ENCODE measurements around the gene PCK2.

Gene PCK2

GRCh38 chr14:24135834-24136683, 41.9 kb downstream of the PCK2 start, which contains the start of gene PSME1:
Gene PSME1, plus strand, starts transcription at chr14:24136194. Its CDS starts 69 bp downstream, at chr14:24136263.
- TF ChIP-seq CTCF (IDR thresholded peaks at IDR 0.05; ENCODE audit: extremely low read depth, insufficient read depth, missing control alignments), result no peak
- in situ Hi-C loops (cut with MboI; ENCODE audit: low pct_unique_long_range_greater_than_20kb, low sequenced_read_pairs, unreplicated experiment), result no loop called here
- DNase-seq (ENCODE audit: low spot score), result peak; percentile 98

DNA sequence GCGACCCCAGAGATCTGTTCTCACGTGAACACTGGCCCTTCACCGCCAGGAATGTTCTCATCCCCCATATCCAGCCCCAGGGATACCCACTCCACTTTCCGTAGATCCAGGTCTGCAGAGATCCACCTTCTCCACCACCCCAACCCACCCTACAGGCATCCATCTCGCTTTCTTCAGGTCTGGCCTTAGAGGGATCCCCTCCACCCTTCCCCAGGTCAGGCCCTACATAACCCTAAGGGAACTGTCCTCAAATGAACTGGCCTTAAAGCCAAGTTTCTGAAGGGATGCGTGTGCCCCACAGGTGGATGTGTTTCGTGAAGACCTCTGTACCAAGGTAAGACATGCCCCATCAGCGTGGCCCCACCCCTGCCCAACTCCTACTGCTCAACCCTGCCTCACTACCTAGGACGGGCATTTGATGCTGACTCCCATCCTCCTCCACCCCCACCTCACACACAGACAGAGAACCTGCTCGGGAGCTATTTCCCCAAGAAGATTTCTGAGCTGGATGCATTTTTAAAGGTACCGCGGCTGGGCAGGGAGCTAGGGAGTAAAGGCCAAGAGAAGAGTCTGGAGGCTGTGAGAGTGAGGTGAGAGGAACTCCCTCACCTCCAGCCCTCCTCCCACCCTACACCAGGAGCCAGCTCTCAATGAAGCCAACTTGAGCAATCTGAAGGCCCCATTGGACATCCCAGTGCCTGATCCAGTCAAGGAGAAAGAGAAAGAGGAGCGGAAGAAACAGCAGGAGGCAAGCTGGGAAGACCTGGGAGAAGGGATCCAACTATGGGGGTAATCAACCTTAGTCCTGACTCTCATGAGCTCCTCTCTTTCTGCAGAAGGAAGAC, 42.8 kb downstream of the PCK2 start:
- in situ Hi-C loops (cut with MboI; ENCODE audit: low pct_unique_long_range_greater_than_20kb, low sequenced_read_pairs, unreplicated experiment), result no loop called here

GRCh38 chr14:24137529-24138395, 43.7 kb downstream of the PCK2 start:
- no peak for TF ChIP-seq CTCF (IDR thresholded peaks at IDR 0.05; ENCODE audit: extremely low read depth, insufficient read depth, missing control alignments)
- no peak for DNase-seq (ENCODE audit: low spot score)
- in situ Hi-C loops (cut with MboI; ENCODE audit: low pct_unique_long_range_greater_than_20kb, low sequenced_read_pairs, unreplicated experiment), result no loop called here

More for the DNA sequence above, 42.8 kb downstream of the PCK2 start:
- DNase-seq (ENCODE audit: low spot score), result no peak
- TF ChIP-seq CTCF (IDR thresholded peaks at IDR 0.05; ENCODE audit: extremely low read depth, insufficient read depth, missing control alignments), result no peak

DNA sequence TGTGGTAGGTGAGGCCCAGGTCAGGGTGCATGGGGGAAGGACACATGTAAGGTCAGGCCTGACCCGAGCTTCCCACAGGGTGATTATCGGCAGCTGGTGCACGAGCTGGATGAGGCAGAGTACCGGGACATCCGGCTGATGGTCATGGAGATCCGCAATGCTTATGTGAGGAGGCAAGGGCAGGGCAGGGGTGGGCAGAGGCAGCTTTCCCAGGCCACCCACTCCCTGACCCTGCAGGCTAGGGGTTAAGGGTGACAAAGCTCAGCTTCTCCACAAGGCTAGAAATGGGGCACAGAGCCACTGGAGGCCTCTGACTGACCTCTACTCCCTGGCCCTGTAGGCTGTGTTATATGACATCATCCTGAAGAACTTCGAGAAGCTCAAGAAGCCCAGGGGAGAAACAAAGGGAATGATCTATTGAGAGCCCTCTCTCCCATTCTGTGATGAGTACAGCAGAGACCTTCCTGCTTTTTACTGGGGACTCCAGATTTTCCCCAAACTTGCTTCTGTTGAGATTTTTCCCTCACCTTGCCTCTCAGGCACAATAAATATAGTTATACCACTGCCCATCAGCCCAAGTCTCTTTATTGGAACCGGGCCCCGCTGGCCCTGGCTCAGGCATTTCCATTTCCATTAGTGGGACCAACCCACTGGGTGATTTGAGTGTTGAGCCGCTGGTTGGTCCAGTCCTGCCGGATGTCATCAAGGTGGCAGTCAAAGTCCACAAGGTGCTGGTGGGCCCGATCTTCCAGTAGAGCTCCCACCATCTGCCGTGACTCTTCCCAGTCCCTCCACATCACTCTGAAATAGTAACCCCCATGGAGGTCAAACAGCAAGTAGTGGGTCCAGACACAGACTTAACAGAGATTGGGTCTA, 44.5 kb downstream of the PCK2 start:
- DNase-seq (ENCODE audit: low spot score), result no peak
- no peak for TF ChIP-seq CTCF (IDR thresholded peaks at IDR 0.05; ENCODE audit: extremely low read depth, insufficient read depth, missing control alignments)
- in situ Hi-C loops (cut with MboI; ENCODE audit: low pct_unique_long_range_greater_than_20kb, low sequenced_read_pairs, unreplicated experiment), result no loop called here

GRCh38 chr14:24139272-24139934, 45.3 kb downstream of the PCK2 start:
- no peak for DNase-seq (ENCODE audit: low spot score)
- no peak for TF ChIP-seq CTCF (IDR thresholded peaks at IDR 0.05; ENCODE audit: extremely low read depth, insufficient read depth, missing control alignments)
- in situ Hi-C loops (cut with MboI; ENCODE audit: low pct_unique_long_range_greater_than_20kb, low sequenced_read_pairs, unreplicated experiment), result no loop called here
